ENCODE data around the gene CLEC19A. TPM values are rescaled to one million over a fixed set of nuclear protein-coding genes. Genes with fewer than 3 reads are reported as not detected.

The CLEC19A gene
- total RNA-seq, 1 donor from 2014 or later: not detected

DNA sequence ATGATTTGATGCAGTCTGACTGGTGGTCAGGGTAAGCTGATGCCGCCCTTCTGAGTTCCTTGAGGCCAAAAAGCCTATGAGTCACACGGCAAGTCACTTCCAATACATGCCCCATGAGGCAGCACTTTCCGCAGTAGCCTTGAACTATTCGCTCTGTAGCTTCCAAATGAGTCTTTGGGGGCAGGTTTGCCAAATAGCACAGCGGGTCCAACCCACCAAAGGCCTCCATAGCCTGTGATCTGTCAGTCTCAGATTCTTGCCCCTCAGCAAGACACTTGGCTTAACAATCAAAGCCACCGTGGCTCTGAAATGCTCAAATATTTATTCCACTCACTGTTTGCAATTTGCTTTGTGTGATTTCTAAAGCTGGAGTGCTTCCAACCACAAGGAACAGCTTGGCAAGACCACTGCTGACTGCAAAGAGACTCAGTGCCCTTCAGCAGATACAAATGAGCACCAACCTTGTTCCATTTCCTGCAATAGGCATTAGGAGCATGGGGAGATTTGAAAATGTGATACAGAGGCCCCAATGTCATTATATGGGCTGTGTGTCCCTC is 45.4 kb downstream of the CLEC19A start:
- no peaks in the 10 kb centered on the region for H3K27me3 Mint-ChIP-seq (ENCODE audit: unreplicated experiment)
- no peaks in the 10 kb centered on the region for H3K9me3 Mint-ChIP-seq (ENCODE audit: unreplicated experiment)
- H3K4me3 Mint-ChIP-seq (ENCODE audit: unreplicated experiment): no peak overlapping the region
- TF ChIP-seq, protein P1, sequence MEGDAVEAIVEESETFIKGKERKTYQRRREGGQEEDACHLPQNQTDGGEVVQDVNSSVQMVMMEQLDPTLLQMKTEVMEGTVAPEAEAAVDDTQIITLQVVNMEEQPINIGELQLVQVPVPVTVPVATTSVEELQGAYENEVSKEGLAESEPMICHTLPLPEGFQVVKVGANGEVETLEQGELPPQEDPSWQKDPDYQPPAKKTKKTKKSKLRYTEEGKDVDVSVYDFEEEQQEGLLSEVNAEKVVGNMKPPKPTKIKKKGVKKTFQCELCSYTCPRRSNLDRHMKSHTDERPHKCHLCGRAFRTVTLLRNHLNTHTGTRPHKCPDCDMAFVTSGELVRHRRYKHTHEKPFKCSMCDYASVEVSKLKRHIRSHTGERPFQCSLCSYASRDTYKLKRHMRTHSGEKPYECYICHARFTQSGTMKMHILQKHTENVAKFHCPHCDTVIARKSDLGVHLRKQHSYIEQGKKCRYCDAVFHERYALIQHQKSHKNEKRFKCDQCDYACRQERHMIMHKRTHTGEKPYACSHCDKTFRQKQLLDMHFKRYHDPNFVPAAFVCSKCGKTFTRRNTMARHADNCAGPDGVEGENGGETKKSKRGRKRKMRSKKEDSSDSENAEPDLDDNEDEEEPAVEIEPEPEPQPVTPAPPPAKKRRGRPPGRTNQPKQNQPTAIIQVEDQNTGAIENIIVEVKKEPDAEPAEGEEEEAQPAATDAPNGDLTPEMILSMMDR (IDR thresholded peaks at IDR 0.05): no peak
- H3K27ac Mint-ChIP-seq (ENCODE audit: unreplicated experiment): no peak overlapping the region
- no peak for DNase-seq (ENCODE audit: extremely low spot score, unreplicated experiment)
- H3K36me3 Mint-ChIP-seq (ENCODE audit: unreplicated experiment): no peaks in the 10 kb centered on the region
- H3K4me1 Mint-ChIP-seq (ENCODE audit: unreplicated experiment): no peaks in the 10 kb centered on the region

DNA sequence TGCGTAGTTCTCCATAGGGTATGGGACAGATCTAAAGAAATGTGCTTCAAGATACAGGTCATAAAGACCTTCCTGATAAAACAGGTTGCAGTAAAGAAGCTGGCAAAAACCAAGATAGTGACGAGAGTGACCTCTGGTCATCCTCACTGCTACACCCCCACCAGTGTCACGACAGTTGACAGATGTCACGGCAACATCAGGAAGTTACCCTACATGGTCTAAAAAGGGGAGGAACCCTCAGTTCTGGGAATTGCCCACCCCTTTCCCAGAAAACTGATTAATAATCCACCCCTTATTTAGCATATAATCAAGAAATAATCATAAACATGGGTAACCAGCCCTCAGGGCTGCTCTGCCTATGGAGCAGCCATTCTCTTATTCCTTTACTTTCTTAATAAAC is 46.3 kb downstream of the CLEC19A start:
- no peaks in the 10 kb centered on the region for H3K27me3 Mint-ChIP-seq (ENCODE audit: unreplicated experiment)
- H3K9me3 Mint-ChIP-seq (ENCODE audit: unreplicated experiment): no peaks in the 10 kb centered on the region
- DNase-seq (ENCODE audit: extremely low spot score, unreplicated experiment): no peak
- H3K4me1 Mint-ChIP-seq (ENCODE audit: unreplicated experiment): no peaks in the 10 kb centered on the region
- no peak overlapping the region for H3K27ac Mint-ChIP-seq (ENCODE audit: unreplicated experiment)
- H3K36me3 Mint-ChIP-seq (ENCODE audit: unreplicated experiment): no peaks in the 10 kb centered on the region
- TF ChIP-seq, protein P1 (IDR thresholded peaks at IDR 0.05): no peak
- no peak overlapping the region for H3K4me3 Mint-ChIP-seq (ENCODE audit: unreplicated experiment)

DNA sequence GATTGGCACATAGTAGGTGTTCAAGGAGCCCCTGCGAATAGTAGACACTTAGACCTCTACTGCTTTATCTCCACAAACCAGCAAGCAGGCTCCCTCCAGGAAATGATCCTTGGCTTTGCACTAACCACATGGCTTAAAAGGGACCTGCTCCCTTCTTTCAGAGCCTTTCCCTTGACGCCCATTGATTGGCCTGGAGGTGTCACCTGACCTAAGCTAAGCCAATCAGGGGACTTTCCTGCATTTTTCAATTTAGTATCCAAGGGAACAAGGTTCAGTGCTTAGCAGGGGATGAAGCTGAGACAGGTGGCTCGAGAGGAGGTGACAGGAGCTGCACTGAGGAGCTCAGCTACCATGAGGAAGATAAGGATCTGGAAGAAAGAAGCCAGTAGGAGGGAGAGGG is 52.8 kb downstream of the CLEC19A start:
- no peaks in the 10 kb centered on the region for H3K4me1 Mint-ChIP-seq (ENCODE audit: unreplicated experiment)
- no peaks in the 10 kb centered on the region for H3K9me3 Mint-ChIP-seq (ENCODE audit: unreplicated experiment)
- no peak for DNase-seq (ENCODE audit: extremely low spot score, unreplicated experiment)
- TF ChIP-seq, protein P1 (IDR thresholded peaks at IDR 0.05): no peak
- no peak overlapping the region for H3K27ac Mint-ChIP-seq (ENCODE audit: unreplicated experiment)
- H3K36me3 Mint-ChIP-seq (ENCODE audit: unreplicated experiment): no peaks in the 10 kb centered on the region
- no peak overlapping the region for H3K4me3 Mint-ChIP-seq (ENCODE audit: unreplicated experiment)
- H3K27me3 Mint-ChIP-seq (ENCODE audit: unreplicated experiment): no peaks in the 10 kb centered on the region

DNA sequence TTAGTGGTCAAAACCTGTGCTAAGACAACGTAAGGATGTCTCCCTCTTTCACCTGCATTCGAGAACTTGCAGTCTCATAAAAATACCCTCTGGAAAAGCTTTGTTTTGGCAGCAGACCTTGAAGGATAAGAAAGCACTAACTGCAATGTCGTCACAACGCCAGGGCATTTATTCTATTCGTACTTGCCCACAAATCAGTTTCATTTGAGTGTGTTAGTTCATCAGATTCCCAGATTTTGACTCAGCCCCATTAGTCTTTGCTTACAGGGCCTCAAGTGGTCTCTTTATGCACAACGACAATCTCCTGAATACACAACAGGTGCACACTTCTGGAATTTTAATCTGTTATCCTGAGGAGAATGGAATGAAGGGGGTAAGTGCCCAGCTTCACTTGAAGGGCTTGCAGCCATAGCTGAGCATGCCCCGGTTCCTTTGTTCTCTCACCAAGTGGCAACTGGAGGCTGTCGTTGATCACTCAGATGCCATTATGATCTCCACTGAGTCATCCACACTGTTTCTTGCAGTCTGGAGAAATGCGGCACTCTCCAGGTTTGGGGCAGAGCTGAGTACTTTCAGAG is 58.8 kb downstream of the CLEC19A start:
- no peaks in the 10 kb centered on the region for H3K27me3 Mint-ChIP-seq (ENCODE audit: unreplicated experiment)
- H3K4me1 Mint-ChIP-seq (ENCODE audit: unreplicated experiment): no peaks in the 10 kb centered on the region
- no peak overlapping the region for H3K4me3 Mint-ChIP-seq (ENCODE audit: unreplicated experiment)
- no peak for DNase-seq (ENCODE audit: extremely low spot score, unreplicated experiment)
- no peaks in the 10 kb centered on the region for H3K36me3 Mint-ChIP-seq (ENCODE audit: unreplicated experiment)
- H3K27ac Mint-ChIP-seq (ENCODE audit: unreplicated experiment): no peak overlapping the region
- TF ChIP-seq, protein P1 (IDR thresholded peaks at IDR 0.05): no peak
- no peaks in the 10 kb centered on the region for H3K9me3 Mint-ChIP-seq (ENCODE audit: unreplicated experiment)

DNA sequence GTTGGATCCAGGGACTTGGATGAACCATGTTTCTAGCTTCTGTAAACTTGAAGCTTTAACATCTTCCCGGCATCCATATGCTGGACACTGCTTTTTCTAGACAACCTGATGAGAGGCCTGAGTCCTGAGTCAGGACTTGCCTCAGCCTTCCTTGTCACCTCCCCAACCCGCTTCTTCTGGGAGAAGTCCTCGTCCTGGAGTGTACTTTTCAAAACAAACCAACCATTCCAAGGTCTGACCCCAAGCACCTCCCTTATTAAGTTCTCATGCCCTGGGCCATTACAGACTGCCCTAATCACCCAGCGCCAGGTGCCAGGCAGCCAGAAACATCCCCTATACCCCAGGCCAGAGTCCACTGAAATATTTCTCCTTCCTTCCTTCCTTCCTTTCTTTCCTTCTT is 59.4 kb downstream of the CLEC19A start:
- Mint-ChIP-seq H3K27me3 (ENCODE audit: unreplicated experiment) (no peaks in the 10 kb centered on the region), H3K27ac (ENCODE audit: unreplicated experiment) (no peak overlapping the region), H3K4me3 (ENCODE audit: unreplicated experiment) (no peak overlapping the region), H3K4me1 (ENCODE audit: unreplicated experiment) (no peaks in the 10 kb centered on the region), H3K36me3 (ENCODE audit: unreplicated experiment) (no peaks in the 10 kb centered on the region), H3K9me3 (ENCODE audit: unreplicated experiment) (no peaks in the 10 kb centered on the region)
- TF ChIP-seq, protein P1 (IDR thresholded peaks at IDR 0.05): no peak
- DNase-seq (ENCODE audit: extremely low spot score, unreplicated experiment): no peak

Data from osteocyte (in vitro differentiated cells).